GM21786 (cell line): ENCODE data around the gene CT47C1.
A peak's percentile ranks its signal among the peaks of the same experiment; 100 is the strongest.

ENCODE experiments used
- ATAC-seq: cut with Tn5 transposase; IDR thresholded peaks from one replicate; pipeline ENCODE4 v1.9.1; 2021; ENCODE audit not compliant: unreplicated experiment

Gene CT47C1

GRCh38 chrX:119073200-119073905 lies 560 bp downstream of the CT47C1 start:
- ATAC-seq = no peak

- ATAC-seq = no peak
Measured at GRCh38 chrX:119073911-119074310, 1.1 kb downstream of the CT47C1 start.

GRCh38 chrX:119075270-119076025 lies 2.7 kb downstream of the CT47C1 start:
- no peak for ATAC-seq

GRCh38 chrX:119082278-119082677 lies 9.5 kb downstream of the CT47C1 start:
- no peak for ATAC-seq

- no peak for ATAC-seq
Measured at GRCh38 chrX:119084766-119085165, 12.0 kb downstream of the CT47C1 start.

- no peak for ATAC-seq
Measured at GRCh38 chrX:119087121-119087520, 14.3 kb downstream of the CT47C1 start.

- ATAC-seq = no peak
Measured at GRCh38 chrX:119089619-119090018, 16.8 kb downstream of the CT47C1 start.

- no peak for ATAC-seq
Measured at GRCh38 chrX:119090627-119091026, 17.8 kb downstream of the CT47C1 start.

- ATAC-seq = no peak
Measured at GRCh38 chrX:119093991-119094735, 21.4 kb downstream of the CT47C1 start.

- no peak for ATAC-seq
Measured at GRCh38 chrX:119094819-119095218, 22.0 kb downstream of the CT47C1 start.

- ATAC-seq = no peak
Measured at GRCh38 chrX:119095936-119096335, 23.1 kb downstream of the CT47C1 start.

GRCh38 chrX:119101168-119101567 lies 28.4 kb downstream of the CT47C1 start:
- no peak for ATAC-seq

- no peak for ATAC-seq
Measured at GRCh38 chrX:119105826-119106225, 33.0 kb downstream of the CT47C1 start.

GRCh38 chrX:119107206-119107605 lies 34.4 kb downstream of the CT47C1 start:
- ATAC-seq = no peak

- peak; percentile 84 for ATAC-seq
Measured at GRCh38 chrX:119118780-119119395, 46.1 kb downstream of the CT47C1 start.

- no peak for ATAC-seq
Measured at GRCh38 chrX:119121341-119121740, 48.5 kb downstream of the CT47C1 start.
